DOHH2 (cell line): ENCODE results near the gene IL25.

Experiments used
- H3F3A ChIP-seq: fragments of 200-600 bp; sonication (generic), shearing (Covaris generic); 2 replicates; pipeline ENCODE4 v1.6.0; 2016; ENCODE audit warnings: antibody characterized with exemption, mild to moderate bottlenecking; ENCODE audit not compliant: control insufficient read depth, insufficient read depth
- H3K27ac ChIP-seq: fragments of 200-600 bp; sonication (generic); 2 replicates; pipeline ENCODE4 v1.5.1; 2014; ENCODE audit warnings: low read depth, mild to moderate bottlenecking, low read length, moderate library complexity
- H3K27me3 ChIP-seq: fragments of 200-600 bp; sonication (generic); 2 replicates; pipeline ENCODE4 v1.6.1; 2014; ENCODE audit warnings: mild to moderate bottlenecking, low read length, mixed read lengths; ENCODE audit not compliant: control insufficient read depth
- H3K36me3 ChIP-seq: fragments of 200-600 bp; sonication (generic); 2 replicates; pipeline ENCODE4 v1.6.1; 2014; ENCODE audit warnings: mild to moderate bottlenecking, low read length, moderate library complexity, mixed read lengths; ENCODE audit not compliant: control insufficient read depth
- H3K4me1 ChIP-seq: fragments of 200-600 bp; sonication (generic); 2 replicates; pipeline ENCODE4 v1.6.1; 2014; ENCODE audit warnings: mild to moderate bottlenecking, low read length, mixed read lengths; ENCODE audit not compliant: control insufficient read depth
- H3K4me2 ChIP-seq: fragments of 200-600 bp; sonication (generic); 2 replicates; pipeline ENCODE4 v1.6.0; 2014; ENCODE audit warnings: mild to moderate bottlenecking, low read length, moderate library complexity
- H3K4me3 ChIP-seq: fragments of 200-600 bp; sonication (generic); 2 replicates; pipeline ENCODE4 v1.5.1; 2014; ENCODE audit warnings: mild to moderate bottlenecking, low read length, mixed read lengths
- H3K79me2 ChIP-seq: fragments of 200-600 bp; sonication (generic); 2 replicates; pipeline ENCODE4 v1.6.1; 2014; ENCODE audit warnings: mild to moderate bottlenecking, low read length, mixed read lengths; ENCODE audit not compliant: control insufficient read depth
- H3K9me2 ChIP-seq: fragments of 200-600 bp; sonication (generic); replicated peaks from 2 replicates; pipeline ENCODE4 v1.6.1; 2014; ENCODE audit warnings: mild to moderate bottlenecking, low read length, mixed read lengths; ENCODE audit not compliant: control insufficient read depth
- H3K9me3 ChIP-seq: fragments of 200-600 bp; sonication (generic); 2 replicates; pipeline ENCODE4 v1.6.1; 2014; ENCODE audit warnings: antibody characterized with exemption, low read length, mixed read lengths; ENCODE audit not compliant: control insufficient read depth, insufficient read depth
- H4K20me1 ChIP-seq: fragments of 200-600 bp; sonication (generic); 2 replicates; pipeline ENCODE4 v1.6.0; 2014; ENCODE audit warnings: low read depth, mild to moderate bottlenecking, antibody characterized with exemption, low read length, moderate library complexity; ENCODE audit not compliant: control insufficient read depth, insufficient read depth
- EZH2phosphoT487 ChIP-seq: fragments of 200-600 bp; sonication (generic); IDR thresholded peaks from 2 replicates; pipeline ENCODE4 v1.6.1; 2017; ENCODE audit warnings: borderline replicate concordance, mild to moderate bottlenecking, antibody characterized with exemption, low read length, moderate library complexity, mixed read lengths
- TF ChIP-seq, protein P1 (sequence below): fragments of 200-600 bp; sonication (generic); IDR thresholded peaks from one replicate; pipeline ENCODE4 v1.5.1; 2014; ENCODE audit warnings: antibody characterized with exemption, mild to moderate bottlenecking, low read depth, low read length; ENCODE audit not compliant: poor library complexity, severe bottlenecking

IL25 gene

DNA sequence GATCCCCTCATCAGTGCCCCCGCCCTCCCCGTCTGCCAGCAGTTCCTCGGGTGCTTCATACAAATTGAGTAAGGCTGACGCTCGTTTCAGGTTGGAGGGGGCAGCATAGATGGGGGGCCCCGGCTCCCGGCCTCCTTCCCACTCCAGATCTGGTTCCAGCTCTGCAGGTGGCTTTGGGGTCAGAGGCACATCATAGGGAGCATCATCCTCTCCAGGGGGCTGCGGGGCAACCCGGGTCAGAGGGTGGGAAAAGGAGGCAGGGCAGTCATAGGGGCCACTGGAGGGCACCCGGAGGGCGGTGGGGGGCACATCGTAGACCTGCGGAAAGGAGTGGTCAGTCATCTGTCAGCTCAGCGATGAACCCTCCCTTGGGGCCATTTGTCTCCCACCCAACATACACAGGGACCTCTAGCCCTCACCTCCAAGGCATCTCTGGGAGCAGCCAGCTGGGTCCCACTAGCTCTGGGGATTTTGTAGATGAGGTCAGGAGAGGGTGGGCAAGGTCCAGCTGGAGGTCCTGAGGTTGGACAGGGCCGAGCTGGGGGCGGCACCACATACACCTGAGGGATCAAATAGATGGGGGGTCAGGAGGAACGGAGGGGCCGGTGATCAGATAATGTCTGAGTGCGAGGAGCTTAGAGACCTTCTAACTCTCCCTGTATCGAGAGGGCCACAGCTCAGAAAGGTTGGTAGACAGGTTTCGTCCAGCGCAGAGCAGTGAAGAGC lies 12.7 kb upstream of the IL25 start:
- Histone ChIP-seq H3K9me2 (no peaks in the 10 kb centered on the region), H3F3A (no peaks in the 10 kb centered on the region), H3K79me2 (no peaks in the 10 kb centered on the region)

DNA sequence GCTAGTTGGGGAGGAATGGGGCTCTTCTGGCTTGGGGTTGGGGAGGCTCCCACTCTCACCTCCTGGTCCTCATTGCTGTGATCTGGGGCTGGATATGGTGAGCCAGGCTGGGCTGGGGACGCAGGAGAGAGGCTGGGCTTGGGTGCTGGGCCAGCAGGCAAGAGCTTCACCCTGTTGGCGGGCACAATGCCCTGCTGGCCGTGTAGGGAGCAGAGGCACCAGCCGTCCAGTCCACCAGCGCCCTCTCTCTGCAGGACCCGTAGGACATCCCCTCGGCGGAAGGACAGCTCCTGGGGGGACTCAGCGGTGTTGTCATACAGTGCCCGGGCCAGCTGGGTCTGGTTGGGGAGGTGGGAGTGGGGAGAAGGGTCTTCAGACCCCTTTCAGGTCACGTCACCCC lies 12.1 kb upstream of the IL25 start:
- Histone ChIP-seq H3K27ac (no peak overlapping the region), H3K36me3 (no peaks in the 10 kb centered on the region), H4K20me1 (no peaks in the 10 kb centered on the region), H3K4me2 (no peak overlapping the region), H3K9me2 (no peaks in the 10 kb centered on the region), H3K4me1 (no peaks in the 10 kb centered on the region), H3K79me2 (no peaks in the 10 kb centered on the region), H3F3A (no peaks in the 10 kb centered on the region), H3K4me3 (no peak overlapping the region), H3K27me3 (no peaks in the 10 kb centered on the region), H3K9me3 (no peaks in the 10 kb centered on the region)
- TF ChIP-seq EZH2phosphoT487, result no peak
- TF ChIP-seq, protein P1, sequence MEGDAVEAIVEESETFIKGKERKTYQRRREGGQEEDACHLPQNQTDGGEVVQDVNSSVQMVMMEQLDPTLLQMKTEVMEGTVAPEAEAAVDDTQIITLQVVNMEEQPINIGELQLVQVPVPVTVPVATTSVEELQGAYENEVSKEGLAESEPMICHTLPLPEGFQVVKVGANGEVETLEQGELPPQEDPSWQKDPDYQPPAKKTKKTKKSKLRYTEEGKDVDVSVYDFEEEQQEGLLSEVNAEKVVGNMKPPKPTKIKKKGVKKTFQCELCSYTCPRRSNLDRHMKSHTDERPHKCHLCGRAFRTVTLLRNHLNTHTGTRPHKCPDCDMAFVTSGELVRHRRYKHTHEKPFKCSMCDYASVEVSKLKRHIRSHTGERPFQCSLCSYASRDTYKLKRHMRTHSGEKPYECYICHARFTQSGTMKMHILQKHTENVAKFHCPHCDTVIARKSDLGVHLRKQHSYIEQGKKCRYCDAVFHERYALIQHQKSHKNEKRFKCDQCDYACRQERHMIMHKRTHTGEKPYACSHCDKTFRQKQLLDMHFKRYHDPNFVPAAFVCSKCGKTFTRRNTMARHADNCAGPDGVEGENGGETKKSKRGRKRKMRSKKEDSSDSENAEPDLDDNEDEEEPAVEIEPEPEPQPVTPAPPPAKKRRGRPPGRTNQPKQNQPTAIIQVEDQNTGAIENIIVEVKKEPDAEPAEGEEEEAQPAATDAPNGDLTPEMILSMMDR, result no peak

More for the DNA sequence above, 12.7 kb upstream of the IL25 start:
- H3K4me1 ChIP-seq, result no peaks in the 10 kb centered on the region
- no peaks in the 10 kb centered on the region for H3K9me3 ChIP-seq
- H3K27ac ChIP-seq, result no peak overlapping the region
- no peak overlapping the region for H3K4me3 ChIP-seq
- H3K27me3 ChIP-seq, result no peaks in the 10 kb centered on the region
- H3K4me2 ChIP-seq, result no peak overlapping the region
- TF ChIP-seq, protein P1, result no peak
- TF ChIP-seq EZH2phosphoT487, result no peak
- no peaks in the 10 kb centered on the region for H4K20me1 ChIP-seq
- H3K36me3 ChIP-seq, result no peaks in the 10 kb centered on the region

DNA sequence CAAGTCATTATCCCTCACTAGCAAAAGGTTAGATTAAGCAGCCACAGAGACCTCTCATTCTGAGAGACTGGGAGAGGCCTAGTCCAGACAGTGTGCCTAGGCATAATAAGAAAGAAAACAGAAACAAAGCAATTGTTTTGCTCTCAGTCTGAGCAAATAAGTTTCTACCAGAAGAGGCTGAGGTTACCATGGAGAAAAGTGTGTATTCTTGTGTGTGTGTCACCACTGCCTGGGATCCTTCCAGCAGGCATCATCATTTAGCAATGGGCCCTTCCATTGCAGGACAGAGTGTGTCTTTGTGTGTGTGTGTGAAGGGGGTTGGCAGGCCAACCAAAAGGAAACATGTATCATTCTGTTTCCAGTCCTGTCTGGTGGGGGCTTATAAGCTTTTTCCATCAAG lies 11.3 kb upstream of the IL25 start:
- H3K9me2 ChIP-seq, result no peaks in the 10 kb centered on the region
- TF ChIP-seq, protein P1, result no peak
- no peak for TF ChIP-seq EZH2phosphoT487
- H3K36me3 ChIP-seq, result no peaks in the 10 kb centered on the region
- no peaks in the 10 kb centered on the region for H3K9me3 ChIP-seq
- H4K20me1 ChIP-seq, result no peaks in the 10 kb centered on the region
- no peaks in the 10 kb centered on the region for H3K4me1 ChIP-seq
- no peaks in the 10 kb centered on the region for H3K27me3 ChIP-seq
- no peak overlapping the region for H3K4me2 ChIP-seq
- no peak overlapping the region for H3K4me3 ChIP-seq
- no peaks in the 10 kb centered on the region for H3F3A ChIP-seq
- no peak overlapping the region for H3K27ac ChIP-seq
- H3K79me2 ChIP-seq, result no peaks in the 10 kb centered on the region
